ENCODE data around the gene MED13.
A peak's percentile ranks its signal among the peaks of the same experiment; 100 is the strongest.
"Not testable (repeated sequence)": the region's sequence is repeated elsewhere in the genome, so short reads cannot be mapped to it uniquely, and the experiment has no call there.

MED13 gene

DNA sequence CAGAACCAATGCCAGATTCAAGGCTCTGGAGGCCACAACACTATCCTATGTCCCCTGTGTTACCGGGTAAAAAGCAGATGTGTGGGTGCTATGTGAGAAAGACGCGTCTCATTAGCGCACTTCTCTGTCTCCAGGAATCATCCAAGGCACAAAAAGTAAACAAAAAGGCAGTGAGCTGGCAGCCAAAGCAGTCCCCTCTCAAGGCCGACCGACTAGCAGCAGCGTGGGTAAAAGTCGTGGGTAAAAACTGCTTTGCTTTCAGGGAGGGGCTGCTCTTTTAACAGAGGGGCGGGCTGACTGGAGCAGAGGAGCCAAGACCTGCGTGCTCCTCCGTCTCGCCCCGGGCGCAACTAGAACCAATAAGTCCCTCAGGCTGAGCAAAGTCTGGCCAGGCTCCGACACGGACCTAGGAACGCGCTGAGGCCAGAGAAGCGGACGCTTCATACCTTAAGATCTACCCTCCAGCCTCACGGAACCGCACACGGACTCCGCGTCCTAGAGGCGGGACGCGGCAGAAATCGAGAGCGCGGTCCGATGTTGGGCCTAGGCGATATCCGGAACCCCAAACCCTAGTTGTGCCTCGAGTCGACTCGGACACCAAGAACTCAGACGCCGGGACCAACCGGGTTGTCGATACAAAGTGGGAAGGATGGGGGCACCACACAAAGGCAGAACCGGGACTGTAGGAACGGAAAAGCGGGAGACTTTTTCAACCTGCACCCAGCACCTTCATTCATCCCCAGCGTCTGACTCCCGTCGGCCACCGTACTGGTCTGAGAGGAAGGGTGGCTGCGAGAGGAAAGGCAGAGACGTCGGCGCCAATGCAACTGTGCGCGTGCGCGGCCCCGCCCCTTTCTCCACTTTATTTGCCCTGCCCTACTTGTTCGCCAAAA, 137.6 kb downstream of the MED13 start, which contains the start of gene INTS2 (continued):
- TF ChIP-seq, protein P1, sequence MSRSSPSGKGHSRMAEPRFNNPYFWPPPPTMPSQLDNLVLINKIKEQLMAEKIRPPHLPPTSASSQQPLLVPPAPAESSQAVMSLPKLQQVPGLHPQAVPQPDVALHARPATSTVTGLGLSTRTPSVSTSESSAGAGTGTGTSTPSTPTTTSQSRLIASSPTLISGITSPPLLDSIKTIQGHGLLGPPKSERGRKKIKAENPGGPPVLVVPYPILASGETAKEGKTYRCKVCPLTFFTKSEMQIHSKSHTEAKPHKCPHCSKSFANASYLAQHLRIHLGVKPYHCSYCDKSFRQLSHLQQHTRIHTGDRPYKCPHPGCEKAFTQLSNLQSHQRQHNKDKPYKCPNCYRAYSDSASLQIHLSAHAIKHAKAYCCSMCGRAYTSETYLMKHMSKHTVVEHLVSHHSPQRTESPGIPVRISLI (tag by site-specific recombination; IDR thresholded peaks at IDR 0.05) = peak; percentile 92
- peak; percentile 54; the same call in 1 of the 2 replicates for TF ChIP-seq SP2 (tag by site-specific recombination; IDR thresholded peaks at IDR 0.05)

DNA sequence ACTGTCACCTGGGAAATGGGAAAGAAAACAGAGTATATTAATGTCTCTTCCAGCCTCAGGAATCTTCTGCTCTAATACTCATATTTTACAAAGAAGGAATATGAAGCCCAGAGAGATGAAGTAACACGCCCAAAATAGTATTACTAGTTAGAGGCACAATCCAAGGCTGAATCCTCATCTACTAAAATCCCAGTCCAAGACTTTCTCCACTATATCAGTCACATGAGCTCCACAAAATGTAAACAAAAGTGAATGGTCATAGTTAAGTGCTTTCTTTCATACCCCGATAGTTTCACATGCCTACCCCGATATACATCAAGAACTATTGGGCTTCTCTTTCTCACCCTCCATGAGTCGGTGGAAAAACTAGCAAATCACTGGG, 138.3 kb downstream of the MED13 start:
- peaks cover 6% of the 10 kb centered on the region; the same call in 1 of the 2 replicates for H3K4me1 ChIP-seq (ENCODE audit: control insufficient read depth, insufficient read depth, low read length)
- no peaks in the 10 kb centered on the region for H3K9me3 ChIP-seq (ENCODE audit: control insufficient read depth, insufficient read depth, low read depth, low read length)
- POLR2A ChIA-PET = interaction anchor here (0.5 to 4.2 kb wide), 6 partner anchors 9 to 416 kb away, joined by 3 to 18 read pairs (median 3); partner anchors contain the start of gene BRIP1
- TF ChIP-seq ZNF132 (tag by site-specific recombination; IDR thresholded peaks at IDR 0.05; ENCODE audit: borderline replicate concordance) (no peak), MEIS1 (CRISPR knock-in tag; IDR thresholded peaks at IDR 0.05; ENCODE audit: borderline replicate concordance) (no peak), SP3 (tag by site-specific recombination; IDR thresholded peaks at IDR 0.05) (no peak), ZNF202 (tag by site-specific recombination; IDR thresholded peaks at IDR 0.05; ENCODE audit: borderline replicate concordance) (no peak), ZNF324 (tag by site-specific recombination; IDR thresholded peaks at IDR 0.05) (no peak)
- TF ChIP-seq, protein P2, sequence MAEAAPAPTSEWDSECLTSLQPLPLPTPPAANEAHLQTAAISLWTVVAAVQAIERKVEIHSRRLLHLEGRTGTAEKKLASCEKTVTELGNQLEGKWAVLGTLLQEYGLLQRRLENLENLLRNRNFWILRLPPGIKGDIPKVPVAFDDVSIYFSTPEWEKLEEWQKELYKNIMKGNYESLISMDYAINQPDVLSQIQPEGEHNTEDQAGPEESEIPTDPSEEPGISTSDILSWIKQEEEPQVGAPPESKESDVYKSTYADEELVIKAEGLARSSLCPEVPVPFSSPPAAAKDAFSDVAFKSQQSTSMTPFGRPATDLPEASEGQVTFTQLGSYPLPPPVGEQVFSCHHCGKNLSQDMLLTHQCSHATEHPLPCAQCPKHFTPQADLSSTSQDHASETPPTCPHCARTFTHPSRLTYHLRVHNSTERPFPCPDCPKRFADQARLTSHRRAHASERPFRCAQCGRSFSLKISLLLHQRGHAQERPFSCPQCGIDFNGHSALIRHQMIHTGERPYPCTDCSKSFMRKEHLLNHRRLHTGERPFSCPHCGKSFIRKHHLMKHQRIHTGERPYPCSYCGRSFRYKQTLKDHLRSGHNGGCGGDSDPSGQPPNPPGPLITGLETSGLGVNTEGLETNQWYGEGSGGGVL (tag by site-specific recombination; IDR thresholded peaks at IDR 0.05) = no peak
- H3K4me3 ChIP-seq (ENCODE audit: low read depth, low read length) = peak overlapping the region; percentile 93
- H3K36me3 ChIP-seq (ENCODE audit: control insufficient read depth in 2 of 2, insufficient read depth in 1 of 2, low read length in 2 of 2) = peaks cover 25 to 36% of the 10 kb centered on the region in 2 experiments
- CTCF ChIA-PET = interaction anchor here (1.0 to 1.6 kb wide), 2 partner anchors 183 to 291 kb away, joined by 3 to 4 read pairs; no protein-coding TSS in a partner anchor
- peak overlapping the region; percentile 79; the same call in 1 of the 2 replicates for H3K27ac ChIP-seq (ENCODE audit: extremely low read depth, low read depth, low read length)

DNA sequence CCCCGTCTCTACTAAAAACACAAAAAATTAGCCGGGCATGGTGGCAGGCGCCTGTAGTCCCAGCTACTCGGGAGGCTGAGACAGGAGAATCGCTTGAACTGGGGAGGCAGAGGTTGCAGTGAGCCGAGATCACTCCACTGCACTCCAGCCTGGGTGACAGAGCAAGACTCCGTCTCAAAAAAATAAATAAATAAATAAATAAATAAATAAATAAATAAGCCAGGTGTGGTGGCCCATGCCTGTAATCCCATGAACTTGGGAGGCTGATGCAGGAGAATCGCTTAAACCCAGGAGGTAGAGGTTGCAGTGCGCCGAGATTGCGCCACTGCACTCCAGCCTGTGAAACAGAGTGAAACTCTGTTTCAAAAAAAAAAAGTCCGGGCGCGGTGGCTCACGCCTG, 149.9 kb downstream of the MED13 start:
- H3K4me1 ChIP-seq (ENCODE audit: control insufficient read depth, insufficient read depth, low read length); H3K9me3 ChIP-seq (ENCODE audit: control insufficient read depth, insufficient read depth, low read depth, low read length); H3K27ac ChIP-seq (ENCODE audit: extremely low read depth, low read depth, low read length); H3K4me3 ChIP-seq (ENCODE audit: low read depth, low read length): not testable (repeated sequence)
- ChIA-PET POLR2A (interaction anchor here (0.7 to 0.9 kb wide), 2 partner anchors 45 to 52 kb away, joined by 3 to 4 read pairs; partner anchors contain the start of gene BRIP1), CTCF (interaction anchor here (0.6 to 0.7 kb wide), 2 partner anchors 19 to 81 kb away, joined by 3 to 4 read pairs; no protein-coding TSS in a partner anchor)
- peaks cover 55 to 74% of the 10 kb centered on the region in 2 experiments for H3K36me3 ChIP-seq (ENCODE audit: control insufficient read depth in 2 of 2, insufficient read depth in 1 of 2, low read length in 2 of 2)
- TF ChIP-seq ZNF433 (tag by site-specific recombination; IDR thresholded peaks at IDR 0.05; ENCODE audit: low read depth) = peak; percentile 53; the same call in 1 of the 2 replicates
- TF ChIP-seq ZNF394 (tag by site-specific recombination; IDR thresholded peaks at IDR 0.05; ENCODE audit: borderline replicate concordance) = peak; percentile 69; the same call in 1 of the 2 replicates
- peak; percentile 29; the same call in 1 of the 2 replicates for TF ChIP-seq ZNF266 (tag by site-specific recombination; IDR thresholded peaks at IDR 0.05; ENCODE audit: low read depth)
- peak; percentile 48 for TF ChIP-seq ZNF623 (tag by site-specific recombination; IDR thresholded peaks at IDR 0.05)
- peak; percentile 22; the same call in 1 of the 2 replicates for TF ChIP-seq ZNF654 (tag by site-specific recombination; IDR thresholded peaks at IDR 0.05; ENCODE audit: low read depth)
- peak; percentile 28; the same call in 1 of the 2 replicates for TF ChIP-seq ZNF140 (tag by site-specific recombination; IDR thresholded peaks at IDR 0.05)
- TF ChIP-seq ZNF555 (tag by site-specific recombination; conservative IDR thresholded peaks at IDR 0.05) = peak; percentile 29
- TF ChIP-seq ZNF426 (tag by site-specific recombination; IDR thresholded peaks at IDR 0.05) = peak; percentile 51
- TF ChIP-seq, protein P3, sequence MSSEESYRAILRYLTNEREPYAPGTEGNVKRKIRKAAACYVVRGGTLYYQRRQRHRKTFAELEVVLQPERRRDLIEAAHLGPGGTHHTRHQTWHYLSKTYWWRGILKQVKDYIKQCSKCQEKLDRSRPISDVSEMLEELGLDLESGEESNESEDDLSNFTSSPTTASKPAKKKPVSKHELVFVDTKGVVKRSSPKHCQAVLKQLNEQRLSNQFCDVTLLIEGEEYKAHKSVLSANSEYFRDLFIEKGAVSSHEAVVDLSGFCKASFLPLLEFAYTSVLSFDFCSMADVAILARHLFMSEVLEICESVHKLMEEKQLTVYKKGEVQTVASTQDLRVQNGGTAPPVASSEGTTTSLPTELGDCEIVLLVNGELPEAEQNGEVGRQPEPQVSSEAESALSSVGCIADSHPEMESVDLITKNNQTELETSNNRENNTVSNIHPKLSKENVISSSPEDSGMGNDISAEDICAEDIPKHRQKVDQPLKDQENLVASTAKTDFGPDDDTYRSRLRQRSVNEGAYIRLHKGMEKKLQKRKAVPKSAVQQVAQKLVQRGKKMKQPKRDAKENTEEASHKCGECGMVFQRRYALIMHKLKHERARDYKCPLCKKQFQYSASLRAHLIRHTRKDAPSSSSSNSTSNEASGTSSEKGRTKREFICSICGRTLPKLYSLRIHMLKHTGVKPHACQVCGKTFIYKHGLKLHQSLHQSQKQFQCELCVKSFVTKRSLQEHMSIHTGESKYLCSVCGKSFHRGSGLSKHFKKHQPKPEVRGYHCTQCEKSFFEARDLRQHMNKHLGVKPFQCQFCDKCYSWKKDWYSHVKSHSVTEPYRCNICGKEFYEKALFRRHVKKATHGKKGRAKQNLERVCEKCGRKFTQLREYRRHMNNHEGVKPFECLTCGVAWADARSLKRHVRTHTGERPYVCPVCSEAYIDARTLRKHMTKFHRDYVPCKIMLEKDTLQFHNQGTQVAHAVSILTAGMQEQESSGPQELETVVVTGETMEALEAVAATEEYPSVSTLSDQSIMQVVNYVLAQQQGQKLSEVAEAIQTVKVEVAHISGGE (tag by site-specific recombination; conservative IDR thresholded peaks at IDR 0.05; ENCODE audit: low read depth) = 0 out of 2 replicates have a peak, but pooled peaks have one; percentile 39
- TF ChIP-seq, protein P4, sequence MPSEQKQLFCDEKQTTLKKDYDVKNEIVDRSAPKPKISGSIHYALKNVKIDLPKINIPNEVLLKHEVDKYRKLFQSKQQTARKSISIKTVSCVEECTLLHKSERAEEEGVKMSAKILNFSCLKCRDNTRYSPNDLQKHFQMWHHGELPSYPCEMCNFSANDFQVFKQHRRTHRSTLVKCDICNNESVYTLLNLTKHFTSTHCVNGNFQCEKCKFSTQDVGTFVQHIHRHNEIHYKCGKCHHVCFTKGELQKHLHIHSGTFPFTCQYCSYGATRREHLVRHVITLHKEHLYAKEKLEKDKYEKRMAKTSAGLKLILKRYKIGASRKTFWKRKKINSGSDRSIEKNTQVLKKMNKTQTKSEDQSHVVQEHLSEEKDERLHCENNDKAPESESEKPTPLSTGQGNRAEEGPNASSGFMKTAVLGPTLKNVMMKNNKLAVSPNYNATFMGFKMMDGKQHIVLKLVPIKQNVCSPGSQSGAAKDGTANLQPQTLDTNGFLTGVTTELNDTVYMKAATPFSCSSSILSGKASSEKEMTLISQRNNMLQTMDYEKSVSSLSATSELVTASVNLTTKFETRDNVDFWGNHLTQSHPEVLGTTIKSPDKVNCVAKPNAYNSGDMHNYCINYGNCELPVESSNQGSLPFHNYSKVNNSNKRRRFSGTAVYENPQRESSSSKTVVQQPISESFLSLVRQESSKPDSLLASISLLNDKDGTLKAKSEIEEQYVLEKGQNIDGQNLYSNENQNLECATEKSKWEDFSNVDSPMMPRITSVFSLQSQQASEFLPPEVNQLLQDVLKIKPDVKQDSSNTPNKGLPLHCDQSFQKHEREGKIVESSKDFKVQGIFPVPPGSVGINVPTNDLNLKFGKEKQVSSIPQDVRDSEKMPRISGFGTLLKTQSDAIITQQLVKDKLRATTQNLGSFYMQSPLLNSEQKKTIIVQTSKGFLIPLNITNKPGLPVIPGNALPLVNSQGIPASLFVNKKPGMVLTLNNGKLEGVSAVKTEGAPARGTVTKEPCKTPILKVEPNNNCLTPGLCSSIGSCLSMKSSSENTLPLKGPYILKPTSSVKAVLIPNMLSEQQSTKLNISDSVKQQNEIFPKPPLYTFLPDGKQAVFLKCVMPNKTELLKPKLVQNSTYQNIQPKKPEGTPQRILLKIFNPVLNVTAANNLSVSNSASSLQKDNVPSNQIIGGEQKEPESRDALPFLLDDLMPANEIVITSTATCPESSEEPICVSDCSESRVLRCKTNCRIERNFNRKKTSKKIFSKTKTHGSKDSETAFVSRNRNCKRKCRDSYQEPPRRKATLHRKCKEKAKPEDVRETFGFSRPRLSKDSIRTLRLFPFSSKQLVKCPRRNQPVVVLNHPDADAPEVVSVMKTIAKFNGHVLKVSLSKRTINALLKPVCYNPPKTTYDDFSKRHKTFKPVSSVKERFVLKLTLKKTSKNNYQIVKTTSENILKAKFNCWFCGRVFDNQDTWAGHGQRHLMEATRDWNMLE (tag by site-specific recombination; conservative IDR thresholded peaks at IDR 0.05; ENCODE audit: low read depth) = peak; percentile 67; the same call in 1 of the 2 replicates
